ENCODE results near the gene STAT3.
A peak's percentile ranks its signal among the peaks of the same experiment; 100 is the strongest.

The STAT3 gene

GRCh38 chr17:42281571-42282096 is 106.6 kb downstream of the STAT3 start:
- DNase-seq (ENCODE audit: low spot score) = peak; percentile 4
- TF ChIP-seq CTCF (IDR thresholded peaks at IDR 0.05; ENCODE audit: extremely low read depth, missing control alignments) = no peak

- no peak for TF ChIP-seq CTCF (IDR thresholded peaks at IDR 0.05; ENCODE audit: extremely low read depth, missing control alignments)
Observed at GRCh38 chr17:42279776-42280630, 108.2 kb downstream of the STAT3 start.

DNA sequence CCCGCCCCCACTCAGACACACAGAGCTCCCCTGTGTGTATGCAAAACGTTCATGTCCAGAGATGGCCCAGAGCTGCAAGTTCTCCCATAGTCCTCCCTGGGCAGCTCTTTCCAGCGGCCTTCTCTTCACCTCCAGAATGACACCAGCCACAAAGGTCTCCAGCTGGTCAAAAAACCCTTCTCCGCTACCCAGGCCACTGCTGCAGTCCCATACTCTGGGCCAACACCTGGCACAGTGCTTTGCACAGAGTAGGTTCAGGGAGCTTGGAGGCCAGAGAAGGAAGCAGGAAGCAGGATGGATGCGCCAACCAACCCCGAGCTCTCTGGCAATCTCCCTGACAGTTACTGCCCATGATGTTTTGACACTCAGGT is 110.9 kb downstream of the STAT3 start:
- TF ChIP-seq CTCF (IDR thresholded peaks at IDR 0.05; ENCODE audit: extremely low read depth, missing control alignments) = no peak
- no peak for DNase-seq (ENCODE audit: low spot score)

More at GRCh38 chr17:42279776-42280630, 108.2 kb downstream of the STAT3 start:
- peak; percentile 2 for DNase-seq (ENCODE audit: low spot score)

GRCh38 chr17:42276609-42277341 is 111.5 kb downstream of the STAT3 start:
- TF ChIP-seq CTCF (IDR thresholded peaks at IDR 0.05; ENCODE audit: extremely low read depth, missing control alignments) = no peak
- peak; percentile 46 for DNase-seq (ENCODE audit: low spot score)

GRCh38 chr17:42276359-42276608 is 112.0 kb downstream of the STAT3 start, which contains the start of gene STAT5B:
TSS of gene STAT5B (minus strand) at chr17:42276391. CDS start at chr17:42232127, 44,264 bp downstream.
- no peak for TF ChIP-seq CTCF (IDR thresholded peaks at IDR 0.05; ENCODE audit: extremely low read depth, missing control alignments)
- DNase-seq (ENCODE audit: low spot score) = peak; percentile 97

GRCh38 chr17:42275527-42276358 is 112.5 kb downstream of the STAT3 start:
- TF ChIP-seq CTCF (IDR thresholded peaks at IDR 0.05; ENCODE audit: extremely low read depth, missing control alignments) = no peak
- peak; percentile 50 for DNase-seq (ENCODE audit: low spot score)

Measured in GM20000 (cell line).